ENCODE data around the gene ZNF710.
A peak's percentile ranks its signal among the peaks of the same experiment; 100 is the strongest.
"Not testable (repeated sequence)": the region's sequence is repeated elsewhere in the genome, so short reads cannot be mapped to it uniquely, and the experiment has no call there.

ZNF710 gene

GRCh38 chr15:90059208-90059985, 58.3 kb downstream of the ZNF710 start:
- DNase-seq (ENCODE audit: low read depth in 2 of 2) = peak; percentile 23 to 27

- DNase-seq (ENCODE audit: low read depth in 2 of 2) = no peak
Measured at GRCh38 chr15:90060797-90061196, 59.7 kb downstream of the ZNF710 start.

GRCh38 chr15:90062023-90062442, 60.9 kb downstream of the ZNF710 start:
- DNase-seq (ENCODE audit: low read depth in 2 of 2) = no peak

- DNase-seq (ENCODE audit: low read depth in 2 of 2) = no peak
Measured at GRCh38 chr15:90062462-90062932, 61.4 kb downstream of the ZNF710 start.

GRCh38 chr15:90062973-90063769, 62.0 kb downstream of the ZNF710 start:
- DNase-seq (ENCODE audit: low read depth in 2 of 2) = no peak

GRCh38 chr15:90063770-90064247, 62.7 kb downstream of the ZNF710 start:
- no peak for DNase-seq (ENCODE audit: low read depth in 2 of 2)

- no peak for DNase-seq (ENCODE audit: low read depth in 2 of 2)
Measured at GRCh38 chr15:90064911-90065681, 64.0 kb downstream of the ZNF710 start.

GRCh38 chr15:90065682-90066049, 64.5 kb downstream of the ZNF710 start:
- DNase-seq (ENCODE audit: low read depth in 2 of 2) = no peak

- no peak for DNase-seq (ENCODE audit: low read depth in 2 of 2)
Measured at GRCh38 chr15:90067181-90067952, 66.2 kb downstream of the ZNF710 start.

GRCh38 chr15:90067953-90068606, 67.0 kb downstream of the ZNF710 start:
- DNase-seq (ENCODE audit: low read depth in 2 of 2) = no peak

GRCh38 chr15:90070623-90071022, 69.5 kb downstream of the ZNF710 start:
- not testable (repeated sequence) for DNase-seq (ENCODE audit: low read depth in 2 of 2)

GRCh38 chr15:90071220-90071807, 70.2 kb downstream of the ZNF710 start:
- DNase-seq (ENCODE audit: low read depth in 2 of 2) = peak; percentile 58 to 66

GRCh38 chr15:90072978-90073640, 72.0 kb downstream of the ZNF710 start:
- no peak for DNase-seq (ENCODE audit: low read depth in 2 of 2)

GRCh38 chr15:90074023-90074422, 72.9 kb downstream of the ZNF710 start:
- no peak for DNase-seq (ENCODE audit: low read depth in 2 of 2)

GRCh38 chr15:90074916-90075315, 73.8 kb downstream of the ZNF710 start:
- DNase-seq (ENCODE audit: low read depth in 2 of 2) = no peak

GRCh38 chr15:90075420-90076289, 74.5 kb downstream of the ZNF710 start:
- DNase-seq (ENCODE audit: low read depth in 2 of 2) = no peak

GRCh38 chr15:90076716-90077115, 75.6 kb downstream of the ZNF710 start:
- no peak for DNase-seq (ENCODE audit: low read depth in 2 of 2)

GRCh38 chr15:90078965-90079364, 77.8 kb downstream of the ZNF710 start:
- DNase-seq (ENCODE audit: low read depth in 2 of 2) = no peak

All from stimulated activated CD8-positive, alpha-beta memory T cell treated with anti-CD3 and anti-CD28 coated beads, Interleukin-7, amount 100 ng/mL, for 1 hour (primary cell).